H1 (cell line): ENCODE measurements around the gene MOK. TPM values are rescaled to one million over a fixed set of nuclear protein-coding genes. Genes with fewer than 3 reads are reported as not detected.

ENCODE experiments used
- CTCF ChIA-PET: fragments of 300-600 bp; sonication (Branson Sonifier 250); formaldehyde crosslinking; loops from one replicate; lab custom pipeline; 2021; ENCODE audit not compliant: partially characterized antibody; lab: Charles Lee
- POLR2A ChIA-PET: fragments of 300-600 bp; sonication (Branson Sonifier 250); formaldehyde crosslinking; loops from one replicate; lab custom pipeline; 2021; ENCODE audit warnings: inconsistent platforms; ENCODE audit not compliant: partially characterized antibody; lab: Charles Lee
- DNase-seq, 2 experiments: peaks; one replicate each; pipeline versions ENCODE4 v3.0.0 to v3.0.0-alpha.2; 2010 to 2022; ENCODE audit warnings: low spot score in 2 of 2, low read depth in 1 of 2, mixed read lengths in 1 of 2
- FAIRE-seq: peaks from 2 replicates; lab custom pipeline; 2011; peaks lifted over from hg19 to GRCh38; lab: Jason Lieb, UNC
- H2AFZ ChIP-seq: 2 replicates; pipeline ENCODE4 v1.8.1; 2012; ENCODE audit warnings: low read length, inconsistent platforms
- H2AK5ac ChIP-seq: 2 replicates; pipeline ENCODE4 v1.6.1; 2013; ENCODE audit warnings: low read depth, low read length
- H2BK120ac ChIP-seq: replicated peaks from 2 replicates; pipeline ENCODE3; 2013; ENCODE audit warnings: low read depth, low read length, inconsistent platforms
- H2BK12ac ChIP-seq: 2 replicates; pipeline ENCODE4 v1.6.1; 2013; ENCODE audit warnings: low read depth, low read length
- H2BK15ac ChIP-seq: 2 replicates; pipeline ENCODE4 v1.6.1; 2013; ENCODE audit warnings: low read length
- H2BK20ac ChIP-seq: 2 replicates; pipeline ENCODE4 v1.6.1; 2013; ENCODE audit warnings: low read length
- H2BK5ac ChIP-seq: 2 replicates; pipeline ENCODE4 v1.6.1; 2013; ENCODE audit warnings: low read depth, low read length
- H3K14ac ChIP-seq: 2 replicates; pipeline ENCODE4 v1.6.1; 2013; ENCODE audit warnings: inconsistent platforms; ENCODE audit not compliant: insufficient read length
- H3K18ac ChIP-seq: 2 replicates; pipeline ENCODE4 v1.6.1; 2013; ENCODE audit warnings: low read length; ENCODE audit errors: extremely low read depth
- H3K23ac ChIP-seq: 2 replicates; pipeline ENCODE4 v1.6.1; 2013; ENCODE audit warnings: inconsistent platforms; ENCODE audit not compliant: insufficient read length
- H3K23me2 ChIP-seq: 2 replicates; pipeline ENCODE4 v1.6.1; 2013; ENCODE audit warnings: low read depth, low read length
- H3K27ac ChIP-seq: 2 replicates; pipeline ENCODE4 v1.6.1; 2011; ENCODE audit warnings: low read depth, low read length, inconsistent platforms
- H3K27me3 ChIP-seq, 4 experiments: replicated peaks in 1 of 4; 1 replicate in 1 of 4; 2 replicates in 3 of 4; pipeline versions ENCODE4 v1.6.1 to v1.8.1; 2011 to 2013; ENCODE audit warnings: low read length in 3 of 4, mild to moderate bottlenecking in 3 of 4, inconsistent platforms in 2 of 4, mixed read lengths in 2 of 4, moderate library complexity in 1 of 4; ENCODE audit not compliant: control insufficient read depth in 3 of 4, insufficient read depth in 3 of 4; ENCODE audit errors: extremely low read depth in 1 of 4
- H3K36me3 ChIP-seq, 4 experiments: 2 replicates each; pipeline versions ENCODE4 v1.6.1 to v1.8.1; 2011 to 2013; ENCODE audit warnings: mild to moderate bottlenecking in 4 of 4, low read length in 3 of 4, moderate library complexity in 2 of 4, control low read depth in 1 of 4, inconsistent platforms in 1 of 4; ENCODE audit not compliant: insufficient read depth in 4 of 4, control insufficient read depth in 2 of 4
- H3K4ac ChIP-seq: replicated peaks from 2 replicates; pipeline ENCODE3; 2013; ENCODE audit warnings: low read length, low read depth, mixed read lengths, inconsistent platforms; ENCODE audit not compliant: insufficient read length
- H3K4me1 ChIP-seq, 4 experiments: replicated peaks in 1 of 4; 1 replicate in 1 of 4; 2 replicates in 3 of 4; pipeline versions ENCODE4 v1.6.1 to v1.8.1; 2011 to 2013; ENCODE audit warnings: low read length in 3 of 4, inconsistent platforms in 2 of 4, mixed read lengths in 1 of 4; ENCODE audit not compliant: insufficient read depth in 4 of 4, control insufficient read depth in 3 of 4
- H3K4me2 ChIP-seq, 2 experiments: 2 replicates each; pipeline versions ENCODE4 v1.6.1 to v1.8.1; 2011 to 2013; ENCODE audit warnings: low read depth in 2 of 2, low read length in 2 of 2, control low read depth in 1 of 2, inconsistent platforms in 1 of 2, mild to moderate bottlenecking in 1 of 2; ENCODE audit not compliant: insufficient read depth in 1 of 2
- H3K4me3 ChIP-seq, 4 experiments: fragments of 200-600, 300-600 bp in 1 of 4; sonication (generic), shearing (Covaris generic), sonication (Bioruptor Twin) in 1 of 4; 2 replicates each; pipeline versions ENCODE4 v1.5.1 to v1.8.1; 2011 to 2016; ENCODE audit warnings: low read length in 4 of 4, low read depth in 3 of 4, control low read depth in 2 of 4, inconsistent platforms in 2 of 4, mild to moderate bottlenecking in 2 of 4, mixed read lengths in 1 of 4, moderate library complexity in 1 of 4; ENCODE audit not compliant: insufficient read depth in 2 of 4; ENCODE audit errors: extremely low read depth in 1 of 4
- H3K56ac ChIP-seq: replicated peaks from 2 replicates; pipeline ENCODE3; 2013; ENCODE audit warnings: low read depth, mild to moderate bottlenecking, mixed read lengths, low read length, inconsistent platforms; ENCODE audit not compliant: insufficient read length
- H3K79me1 ChIP-seq: 2 replicates; pipeline ENCODE4 v1.6.1; 2013; ENCODE audit warnings: low read depth, low read length, control low read depth
- H3K79me2 ChIP-seq, 2 experiments: 2 replicates each; pipeline versions ENCODE4 v1.6.1 to v1.8.1; 2012 to 2013; ENCODE audit warnings: low read length in 2 of 2, mild to moderate bottlenecking in 2 of 2, inconsistent platforms in 1 of 2; ENCODE audit not compliant: insufficient read depth in 2 of 2, control insufficient read depth in 1 of 2
- H3K9ac ChIP-seq, 4 experiments: replicated peaks in 1 of 4; 1 replicate in 1 of 4; 2 replicates in 3 of 4; pipeline versions ENCODE4 v1.6.1 to v1.8.1; 2011 to 2013; ENCODE audit warnings: low read depth in 3 of 4, low read length in 3 of 4, control low read depth in 2 of 4, mild to moderate bottlenecking in 2 of 4, moderate library complexity in 2 of 4, inconsistent platforms in 1 of 4; ENCODE audit errors: extremely low read depth in 1 of 4
- H3K9me3 ChIP-seq, 2 experiments: 2 replicates each; pipeline versions ENCODE4 v1.6.1 to v1.8.1; 2012 to 2013; ENCODE audit warnings: mild to moderate bottlenecking in 2 of 2, moderate library complexity in 2 of 2, control low read depth in 1 of 2, inconsistent platforms in 1 of 2, low read depth in 1 of 2, low read length in 1 of 2, mixed read lengths in 1 of 2; ENCODE audit not compliant: insufficient read depth in 2 of 2
- H4K20me1 ChIP-seq, 2 experiments: replicated peaks in 1 of 2; 2 replicates each; pipeline versions ENCODE3 to v1.8.1; 2011 to 2013; ENCODE audit warnings: inconsistent platforms in 2 of 2, low read length in 2 of 2, mild to moderate bottlenecking in 1 of 2; ENCODE audit not compliant: insufficient read depth in 2 of 2, control insufficient read depth in 1 of 2
- H4K5ac ChIP-seq: 2 replicates; pipeline ENCODE4 v1.6.1; 2013; ENCODE audit warnings: low read length, low read depth, mixed read lengths, inconsistent platforms; ENCODE audit not compliant: insufficient read length
- H4K8ac ChIP-seq: 2 replicates; pipeline ENCODE4 v1.8.0; 2013; ENCODE audit warnings: mild to moderate bottlenecking, moderate library complexity, low read length, inconsistent platforms; ENCODE audit not compliant: insufficient read depth; ENCODE audit errors: extremely low read depth
- H4K91ac ChIP-seq: replicated peaks from 2 replicates; pipeline ENCODE3; 2013; ENCODE audit warnings: low read length, mixed read lengths, inconsistent platforms; ENCODE audit not compliant: insufficient read length
- BRCA1 ChIP-seq: IDR thresholded peaks from 2 replicates; pipeline ENCODE4 v1.6.1; 2012; ENCODE audit warnings: low read depth, low read length, improper control_type of control experiment
- CEBPB ChIP-seq: IDR thresholded peaks from 2 replicates; pipeline ENCODE4 v1.6.1; 2012; ENCODE audit warnings: low read depth, low read length
- EGR1 ChIP-seq: IDR thresholded peaks from 2 replicates; pipeline ENCODE4 v1.6.1; 2011; ENCODE audit warnings: low read depth, low read length, borderline replicate concordance
- RNF2 ChIP-seq: fragments of 200-900, 300-1000 bp; sonication (generic); IDR thresholded peaks from 2 replicates; pipeline ENCODE4 v1.7.1; 2016; ENCODE audit warnings: borderline replicate concordance, low read depth, mild to moderate bottlenecking, antibody characterized with exemption, low read length; ENCODE audit not compliant: poor library complexity, severe bottlenecking; ENCODE audit errors: missing control alignments
- TEAD4 ChIP-seq: IDR thresholded peaks from 2 replicates; pipeline ENCODE4 v1.6.1; 2012; ENCODE audit warnings: low read depth, low read length, inconsistent platforms, mixed read lengths
- WGBS, 2 experiments: shearing (Covaris generic) in 1 of 2; methylation state at CpG; one replicate each; pipeline versions ENCODE4 v1.1.6 to v1.1.7; 2013 to 2015; ENCODE audit warnings: low lambda C conversion rate in 2 of 2, mixed read lengths in 2 of 2, inconsistent platforms in 1 of 2, low coverage in 1 of 2, missing lambda C conversion rate in 1 of 2; ENCODE audit not compliant: insufficient replicate concordance in 2 of 2, insufficient coverage in 1 of 2, insufficient read length in 1 of 2; ENCODE audit errors: extremely low coverage in 1 of 2, missing lambda C conversion rate in 1 of 2; 5-methylcytosine and 5-hydroxymethylcytosine counted together
- polyA plus RNA-seq, 7 experiments: library from polyadenylated mRNA; depleted of rRNA in 3 of 7; stranded (reverse) in 5 of 7; unstranded in 2 of 7; fragments of >200 nt in 5 of 7; fragments of 200-250 nt in 2 of 7; gene quantifications; 1 replicate in 5 of 7; 2 replicates in 1 of 7; 4 replicates in 1 of 7; pipeline versions ENCODE4 v1.2.1 to v1.2.3, GENCODE V29; 2011 to 2013; ENCODE audit warnings: missing spikeins in 2 of 7, mixed read lengths in 2 of 7
- total RNA-seq: library from RNA; stranded (reverse); fragmentation: NEBNext Ultra II Directional; extraction: Animal tissue kit (Norgen Biotek cat#: 25700); gene quantifications from 2 replicates; pipeline ENCODE4 v1.2.1, GENCODE V29; 2021
- TF ChIP-seq, protein P1 (sequence below): IDR thresholded peaks from 2 replicates; pipeline ENCODE4 v1.6.1; 2011; ENCODE audit warnings: low read length, improper control_type of control experiment
- TF ChIP-seq, protein P2 (sequence below): IDR thresholded peaks from 2 replicates; pipeline ENCODE4 v1.6.1; 2012; ENCODE audit warnings: inconsistent platforms

The MOK gene
- total and polyA plus RNA-seq, 2 of the 8 experiments (the other 6 are each of a cell fraction or from before 2014, with no cell fraction given) = 2.1 to 2.5 TPM

DNA sequence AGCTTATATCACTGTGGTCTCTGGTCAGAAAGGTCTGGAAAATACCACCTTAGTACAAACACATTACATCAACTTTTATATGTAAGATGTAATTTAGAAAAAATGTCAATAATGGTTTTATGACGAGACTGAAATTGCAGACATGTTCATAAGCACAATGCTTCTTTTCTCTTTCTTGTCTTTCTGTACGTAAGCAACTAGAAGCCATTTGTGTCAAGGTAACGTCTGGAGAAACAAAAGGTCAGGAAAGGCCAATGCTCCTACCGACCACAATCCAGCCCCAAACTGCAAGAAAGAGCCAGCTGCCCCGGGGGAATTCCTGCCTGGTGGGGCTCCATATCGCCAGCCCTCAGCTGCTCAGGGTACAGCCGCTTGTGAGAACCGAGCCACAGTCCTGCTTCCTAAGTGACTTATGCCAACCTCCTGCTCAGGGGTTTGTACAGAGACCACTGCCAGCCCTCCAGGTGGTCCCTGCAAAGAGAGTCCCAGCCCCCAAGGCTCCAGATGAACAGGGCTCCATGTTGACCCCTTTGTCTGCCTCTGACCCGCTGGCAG lies 20.9 kb upstream of the MOK start:
- POLR2A ChIA-PET = interaction anchor here (0.6 kb wide), 1 partner anchor 64 kb away, joined by 3 read pairs; no protein-coding TSS in a partner anchor
- H3K18ac ChIP-seq = no peak overlapping the region
- H3K9me3 ChIP-seq = no peaks in the 10 kb centered on the region
- no peak overlapping the region for H4K91ac ChIP-seq
- no peak overlapping the region for H2BK15ac ChIP-seq
- no peak overlapping the region for H2BK20ac ChIP-seq
- no peak overlapping the region for H3K4ac ChIP-seq
- 89% methylated on average over 9 of the region's 9 CpGs; no CpG with 5 or more reads in 1 of the 2 experiments for WGBS, 2 experiments
- no peak overlapping the region for H3K4me3 ChIP-seq
- H4K8ac ChIP-seq = no peak overlapping the region
- no peak overlapping the region for H2AK5ac ChIP-seq
- H3K14ac ChIP-seq = no peak overlapping the region
- H4K5ac ChIP-seq = no peak overlapping the region
- no peaks in the 10 kb centered on the region for H3K27me3 ChIP-seq
- no peak overlapping the region for H2BK12ac ChIP-seq
- no peaks in the 10 kb centered on the region for H3K79me2 ChIP-seq
- no peaks in the 10 kb centered on the region for H3K4me1 ChIP-seq
- H2BK5ac ChIP-seq = no peak overlapping the region
- no peak overlapping the region for H3K9ac ChIP-seq
- no peak overlapping the region for H3K23ac ChIP-seq
- CTCF ChIA-PET = interaction anchor here (0.6 to 2.5 kb wide), 3 partner anchors 12 to 403 kb away, joined by 3 to 8 read pairs (median 3); no protein-coding TSS in a partner anchor
- DNase-seq = no peak
- TF ChIP-seq BRCA1 (no peak), RNF2 (no peak), EGR1 (no peak), TEAD4 (no peak), CEBPB (no peak)
- TF ChIP-seq, protein P1, sequence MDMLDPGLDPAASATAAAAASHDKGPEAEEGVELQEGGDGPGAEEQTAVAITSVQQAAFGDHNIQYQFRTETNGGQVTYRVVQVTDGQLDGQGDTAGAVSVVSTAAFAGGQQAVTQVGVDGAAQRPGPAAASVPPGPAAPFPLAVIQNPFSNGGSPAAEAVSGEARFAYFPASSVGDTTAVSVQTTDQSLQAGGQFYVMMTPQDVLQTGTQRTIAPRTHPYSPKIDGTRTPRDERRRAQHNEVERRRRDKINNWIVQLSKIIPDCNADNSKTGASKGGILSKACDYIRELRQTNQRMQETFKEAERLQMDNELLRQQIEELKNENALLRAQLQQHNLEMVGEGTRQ = no peak
- TF ChIP-seq, protein P2, sequence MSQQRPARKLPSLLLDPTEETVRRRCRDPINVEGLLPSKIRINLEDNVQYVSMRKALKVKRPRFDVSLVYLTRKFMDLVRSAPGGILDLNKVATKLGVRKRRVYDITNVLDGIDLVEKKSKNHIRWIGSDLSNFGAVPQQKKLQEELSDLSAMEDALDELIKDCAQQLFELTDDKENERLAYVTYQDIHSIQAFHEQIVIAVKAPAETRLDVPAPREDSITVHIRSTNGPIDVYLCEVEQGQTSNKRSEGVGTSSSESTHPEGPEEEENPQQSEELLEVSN = no peak
- TF ChIP-seq, all 59 proteins: peak for 0
- no peak for FAIRE-seq
- H4K20me1 ChIP-seq = peaks cover 0 to 3% of the 10 kb centered on the region in 2 experiments
- H2AFZ ChIP-seq = no peak overlapping the region
- H3K27ac ChIP-seq = no peak overlapping the region
- H2BK120ac ChIP-seq = no peak overlapping the region
- no peak overlapping the region for H3K56ac ChIP-seq
- H3K4me2 ChIP-seq = no peak overlapping the region
- H3K36me3 ChIP-seq = peaks cover 0 to 3% (median 2%) of the 10 kb centered on the region in 4 experiments; a peak in 3 of 8 replicates
- H3K79me1 ChIP-seq = no peaks in the 10 kb centered on the region
- H3K23me2 ChIP-seq = no peaks in the 10 kb centered on the region
